Measurements from ENCODE around the gene FAM241A.

The FAM241A gene

GRCh38 chr4:112112590-112113170 lies 32.6 kb upstream of the FAM241A start:
- Histone ChIP-seq H3K9me3 (ENCODE audit: control insufficient read depth, low read length) (no peaks in the 10 kb centered on the region), H3K4me3 (ENCODE audit: insufficient read depth, low read depth, low read length) (no peak overlapping the region), H3K4me1 (ENCODE audit: control insufficient read depth, insufficient read depth, low read length) (no peaks in the 10 kb centered on the region), H3K27me3 (ENCODE audit: control insufficient read depth, insufficient read depth, low read length, poor library complexity, severe bottlenecking) (no peaks in the 10 kb centered on the region), H3K27ac (ENCODE audit: insufficient read depth, low read depth, low read length, poor library complexity, severe bottlenecking) (no peak overlapping the region), H3K36me3 (ENCODE audit: control insufficient read depth, insufficient read depth, low read length) (no peaks in the 10 kb centered on the region)
- WGBS, 2 experiments: 95 to 100% methylated on average over 2 of the region's 2 CpGs

- H3K4me1 ChIP-seq (ENCODE audit: control insufficient read depth, insufficient read depth, low read length): no peaks in the 10 kb centered on the region
- no peak overlapping the region for H3K4me3 ChIP-seq (ENCODE audit: insufficient read depth, low read depth, low read length)
- no peaks in the 10 kb centered on the region for H3K9me3 ChIP-seq (ENCODE audit: control insufficient read depth, low read length)
- no peaks in the 10 kb centered on the region for H3K36me3 ChIP-seq (ENCODE audit: control insufficient read depth, insufficient read depth, low read length)
- H3K27me3 ChIP-seq (ENCODE audit: control insufficient read depth, insufficient read depth, low read length, poor library complexity, severe bottlenecking): no peaks in the 10 kb centered on the region
- H3K27ac ChIP-seq (ENCODE audit: insufficient read depth, low read depth, low read length, poor library complexity, severe bottlenecking): no peak overlapping the region
Measured at GRCh38 chr4:112113864-112114263, 31.4 kb upstream of the FAM241A start.

- H3K27me3 ChIP-seq (ENCODE audit: control insufficient read depth, insufficient read depth, low read length, poor library complexity, severe bottlenecking): no peaks in the 10 kb centered on the region
- no peaks in the 10 kb centered on the region for H3K4me1 ChIP-seq (ENCODE audit: control insufficient read depth, insufficient read depth, low read length)
- H3K4me3 ChIP-seq (ENCODE audit: insufficient read depth, low read depth, low read length): no peak overlapping the region
- H3K36me3 ChIP-seq (ENCODE audit: control insufficient read depth, insufficient read depth, low read length): no peaks in the 10 kb centered on the region
- no peak overlapping the region for H3K27ac ChIP-seq (ENCODE audit: insufficient read depth, low read depth, low read length, poor library complexity, severe bottlenecking)
- no peaks in the 10 kb centered on the region for H3K9me3 ChIP-seq (ENCODE audit: control insufficient read depth, low read length)
Measured at GRCh38 chr4:112114452-112114851, 30.8 kb upstream of the FAM241A start.

DNA sequence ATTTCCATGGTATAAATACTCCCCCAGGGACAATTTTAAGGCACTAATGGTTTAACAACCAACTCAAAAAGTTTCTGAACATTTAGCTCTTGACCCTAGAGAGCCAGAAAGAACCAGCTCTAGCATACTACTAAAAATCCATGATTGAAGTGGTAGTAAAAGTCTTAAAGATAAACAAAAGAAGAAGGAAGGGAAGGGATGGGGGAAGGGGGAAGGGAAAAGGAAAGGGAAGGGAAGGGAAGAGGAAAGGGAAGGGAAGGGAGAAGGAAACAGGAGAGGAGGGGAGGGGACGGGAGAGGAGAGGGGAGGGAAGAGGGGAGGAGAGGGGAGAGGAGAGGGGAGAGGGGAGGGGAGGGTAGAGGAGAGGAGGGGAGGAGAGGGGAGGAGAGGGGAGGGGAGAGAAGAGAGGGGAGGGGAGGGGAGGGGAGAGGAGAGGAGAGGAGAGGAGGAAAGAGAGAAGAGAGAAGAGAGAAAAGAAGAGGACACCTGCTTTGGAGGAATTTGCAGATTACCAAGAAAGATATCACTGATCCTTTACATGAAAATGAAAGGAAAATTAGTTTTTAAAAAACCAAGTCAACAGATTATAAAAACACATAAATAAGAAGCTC lies 26.4 kb upstream of the FAM241A start:
- Histone ChIP-seq H3K27me3 (ENCODE audit: control insufficient read depth, insufficient read depth, low read length, poor library complexity, severe bottlenecking) (no peaks in the 10 kb centered on the region), H3K4me3 (ENCODE audit: insufficient read depth, low read depth, low read length) (no peak overlapping the region), H3K27ac (ENCODE audit: insufficient read depth, low read depth, low read length, poor library complexity, severe bottlenecking) (no peak overlapping the region), H3K36me3 (ENCODE audit: control insufficient read depth, insufficient read depth, low read length) (no peaks in the 10 kb centered on the region), H3K9me3 (ENCODE audit: control insufficient read depth, low read length) (no peaks in the 10 kb centered on the region), H3K4me1 (ENCODE audit: control insufficient read depth, insufficient read depth, low read length) (no peaks in the 10 kb centered on the region)
- WGBS, 2 experiments: no CpG with 5 or more reads among the region's 1 CpG

GRCh38 chr4:112119353-112119783 lies 25.9 kb upstream of the FAM241A start:
- no peak overlapping the region for H3K4me3 ChIP-seq (ENCODE audit: insufficient read depth, low read depth, low read length)
- H3K36me3 ChIP-seq (ENCODE audit: control insufficient read depth, insufficient read depth, low read length): no peaks in the 10 kb centered on the region
- WGBS, 2 experiments: 93% methylated on average over 3 of the region's 3 CpGs; no CpG with 5 or more reads in 1 of the 2 experiments
- H3K27ac ChIP-seq (ENCODE audit: insufficient read depth, low read depth, low read length, poor library complexity, severe bottlenecking): no peak overlapping the region
- H3K9me3 ChIP-seq (ENCODE audit: control insufficient read depth, low read length): no peaks in the 10 kb centered on the region
- H3K4me1 ChIP-seq (ENCODE audit: control insufficient read depth, insufficient read depth, low read length): no peaks in the 10 kb centered on the region
- no peaks in the 10 kb centered on the region for H3K27me3 ChIP-seq (ENCODE audit: control insufficient read depth, insufficient read depth, low read length, poor library complexity, severe bottlenecking)

DNA sequence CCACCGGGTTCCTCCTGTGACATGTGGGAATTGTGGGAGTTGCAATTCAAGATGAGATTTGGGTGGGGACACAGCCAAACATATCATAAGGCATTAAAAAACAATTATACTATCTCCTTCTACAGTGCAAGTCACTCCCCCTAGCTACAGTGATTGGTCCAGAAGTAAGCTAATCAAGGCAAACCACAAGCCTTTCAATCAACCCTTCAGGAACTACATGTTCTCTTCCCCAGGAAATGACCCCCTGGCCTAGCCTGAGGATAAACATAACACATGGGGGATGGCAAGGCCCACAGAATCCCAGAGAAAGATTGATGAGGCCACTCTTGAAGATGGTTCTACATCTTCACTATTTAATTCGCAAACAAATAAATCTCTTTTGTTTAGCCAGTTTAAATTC lies 25.2 kb upstream of the FAM241A start:
- H3K27me3 ChIP-seq (ENCODE audit: control insufficient read depth, insufficient read depth, low read length, poor library complexity, severe bottlenecking): no peaks in the 10 kb centered on the region
- H3K36me3 ChIP-seq (ENCODE audit: control insufficient read depth, insufficient read depth, low read length): no peaks in the 10 kb centered on the region
- H3K27ac ChIP-seq (ENCODE audit: insufficient read depth, low read depth, low read length, poor library complexity, severe bottlenecking): no peak overlapping the region
- WGBS, 2 experiments: 87 to 100% methylated on average over 1 of the region's 2 CpGs
- H3K4me3 ChIP-seq (ENCODE audit: insufficient read depth, low read depth, low read length): no peak overlapping the region
- H3K9me3 ChIP-seq (ENCODE audit: control insufficient read depth, low read length): no peaks in the 10 kb centered on the region
- no peaks in the 10 kb centered on the region for H3K4me1 ChIP-seq (ENCODE audit: control insufficient read depth, insufficient read depth, low read length)

DNA sequence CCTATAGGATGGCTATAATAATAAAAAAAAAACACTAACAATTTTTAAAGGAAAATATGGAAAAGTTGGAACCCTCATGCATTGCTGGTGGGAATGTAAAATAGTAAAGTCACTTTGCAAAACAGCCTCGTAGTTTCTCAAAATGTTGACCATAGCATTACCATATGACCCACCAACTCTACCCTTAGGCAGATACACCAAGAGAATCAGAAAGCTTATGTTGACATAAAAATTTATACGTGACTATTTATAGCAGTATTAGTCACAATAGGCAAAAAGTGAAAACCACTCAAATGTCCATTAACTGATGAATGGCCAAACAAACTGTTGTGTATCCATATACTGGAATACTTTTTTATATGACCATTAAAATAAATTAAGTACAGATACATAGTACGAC lies 19.8 kb upstream of the FAM241A start:
- H3K27ac ChIP-seq (ENCODE audit: insufficient read depth, low read depth, low read length, poor library complexity, severe bottlenecking): no peak overlapping the region

GRCh38 chr4:112127048-112127637 lies 18.1 kb upstream of the FAM241A start:
- Histone ChIP-seq H3K27ac (ENCODE audit: insufficient read depth, low read depth, low read length, poor library complexity, severe bottlenecking) (no peak overlapping the region), H3K4me3 (ENCODE audit: insufficient read depth, low read depth, low read length) (no peak overlapping the region), H3K36me3 (ENCODE audit: control insufficient read depth, insufficient read depth, low read length) (no peaks in the 10 kb centered on the region), H3K27me3 (ENCODE audit: control insufficient read depth, insufficient read depth, low read length, poor library complexity, severe bottlenecking) (no peaks in the 10 kb centered on the region), H3K4me1 (ENCODE audit: control insufficient read depth, insufficient read depth, low read length) (no peaks in the 10 kb centered on the region), H3K9me3 (ENCODE audit: control insufficient read depth, low read length) (no peaks in the 10 kb centered on the region)
- 86 to 87% methylated on average over 1 to 2 of the region's 2 CpGs for WGBS, 2 experiments

More for the DNA sequence above, 19.8 kb upstream of the FAM241A start:
- no peaks in the 10 kb centered on the region for H3K36me3 ChIP-seq (ENCODE audit: control insufficient read depth, insufficient read depth, low read length)
- H3K9me3 ChIP-seq (ENCODE audit: control insufficient read depth, low read length): no peaks in the 10 kb centered on the region
- H3K4me3 ChIP-seq (ENCODE audit: insufficient read depth, low read depth, low read length): no peak overlapping the region
- 80% methylated on average over 1 of the region's 3 CpGs; no CpG with 5 or more reads in 1 of the 2 experiments for WGBS, 2 experiments
- no peaks in the 10 kb centered on the region for H3K27me3 ChIP-seq (ENCODE audit: control insufficient read depth, insufficient read depth, low read length, poor library complexity, severe bottlenecking)
- no peaks in the 10 kb centered on the region for H3K4me1 ChIP-seq (ENCODE audit: control insufficient read depth, insufficient read depth, low read length)

GRCh38 chr4:112127803-112128202 lies 17.5 kb upstream of the FAM241A start:
- Histone ChIP-seq H3K4me1 (ENCODE audit: control insufficient read depth, insufficient read depth, low read length) (no peaks in the 10 kb centered on the region), H3K27ac (ENCODE audit: insufficient read depth, low read depth, low read length, poor library complexity, severe bottlenecking) (no peak overlapping the region), H3K4me3 (ENCODE audit: insufficient read depth, low read depth, low read length) (no peak overlapping the region), H3K36me3 (ENCODE audit: control insufficient read depth, insufficient read depth, low read length) (no peaks in the 10 kb centered on the region), H3K27me3 (ENCODE audit: control insufficient read depth, insufficient read depth, low read length, poor library complexity, severe bottlenecking) (no peaks in the 10 kb centered on the region), H3K9me3 (ENCODE audit: control insufficient read depth, low read length) (no peaks in the 10 kb centered on the region)
- 58 to 78% methylated on average over 3 of the region's 3 CpGs for WGBS, 2 experiments

GRCh38 chr4:112128452-112128851 lies 16.8 kb upstream of the FAM241A start:
- 38 to 40% methylated on average over 2 of the region's 2 CpGs for WGBS, 2 experiments
- Histone ChIP-seq H3K4me1 (ENCODE audit: control insufficient read depth, insufficient read depth, low read length) (no peaks in the 10 kb centered on the region), H3K27ac (ENCODE audit: insufficient read depth, low read depth, low read length, poor library complexity, severe bottlenecking) (no peak overlapping the region), H3K4me3 (ENCODE audit: insufficient read depth, low read depth, low read length) (no peak overlapping the region), H3K27me3 (ENCODE audit: control insufficient read depth, insufficient read depth, low read length, poor library complexity, severe bottlenecking) (no peaks in the 10 kb centered on the region), H3K9me3 (ENCODE audit: control insufficient read depth, low read length) (no peaks in the 10 kb centered on the region), H3K36me3 (ENCODE audit: control insufficient read depth, insufficient read depth, low read length) (no peaks in the 10 kb centered on the region)
